Astrocyte of the spinal cord (primary cell): ENCODE measurements around the gene MTRR.

Experiments
- DNase-seq: peaks from one replicate; pipeline ENCODE4 v3.0.0; 2011; ENCODE audit warnings: low read depth, low spot score
- H3K4me3 ChIP-seq: 2 replicates; pipeline ENCODE4 v1.5.1; 2011; ENCODE audit warnings: low read depth, mild to moderate bottlenecking, low read length, moderate library complexity
- CTCF ChIP-seq: IDR thresholded peaks from 2 replicates; pipeline ENCODE4 v1.5.1; 2012; ENCODE audit warnings: low read depth, mild to moderate bottlenecking, low read length, inconsistent platforms
- in situ Hi-C: cut with HindIII; loops from 2 replicates; pipeline ENCODE4 v1.10.0; 2017; ENCODE audit warnings: low sequenced_read_pairs

Gene MTRR

DNA sequence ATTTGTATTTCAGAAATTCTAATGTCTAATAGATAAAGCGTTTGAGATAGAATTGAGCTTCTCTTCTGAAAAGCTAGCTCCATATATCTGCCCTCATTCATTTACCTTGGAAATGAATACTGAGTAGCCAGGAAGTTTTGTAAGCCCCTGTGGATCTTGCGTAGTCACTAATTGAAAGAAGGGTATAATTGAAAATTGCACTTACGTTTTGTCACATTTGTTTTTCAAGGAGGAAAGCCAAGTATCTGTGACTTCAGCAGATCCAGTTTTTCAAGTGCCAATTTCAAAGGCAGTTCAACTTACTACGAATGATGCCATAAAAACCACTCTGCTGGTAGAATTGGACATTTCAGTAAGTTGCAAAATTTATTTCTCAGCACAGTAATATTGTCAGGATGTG, 14.0 kb downstream of the MTRR start:
- no peak for DNase-seq
- no peak for TF ChIP-seq CTCF
- no peak overlapping the region for H3K4me3 ChIP-seq
- in situ Hi-C loops: no loop called here

DNA sequence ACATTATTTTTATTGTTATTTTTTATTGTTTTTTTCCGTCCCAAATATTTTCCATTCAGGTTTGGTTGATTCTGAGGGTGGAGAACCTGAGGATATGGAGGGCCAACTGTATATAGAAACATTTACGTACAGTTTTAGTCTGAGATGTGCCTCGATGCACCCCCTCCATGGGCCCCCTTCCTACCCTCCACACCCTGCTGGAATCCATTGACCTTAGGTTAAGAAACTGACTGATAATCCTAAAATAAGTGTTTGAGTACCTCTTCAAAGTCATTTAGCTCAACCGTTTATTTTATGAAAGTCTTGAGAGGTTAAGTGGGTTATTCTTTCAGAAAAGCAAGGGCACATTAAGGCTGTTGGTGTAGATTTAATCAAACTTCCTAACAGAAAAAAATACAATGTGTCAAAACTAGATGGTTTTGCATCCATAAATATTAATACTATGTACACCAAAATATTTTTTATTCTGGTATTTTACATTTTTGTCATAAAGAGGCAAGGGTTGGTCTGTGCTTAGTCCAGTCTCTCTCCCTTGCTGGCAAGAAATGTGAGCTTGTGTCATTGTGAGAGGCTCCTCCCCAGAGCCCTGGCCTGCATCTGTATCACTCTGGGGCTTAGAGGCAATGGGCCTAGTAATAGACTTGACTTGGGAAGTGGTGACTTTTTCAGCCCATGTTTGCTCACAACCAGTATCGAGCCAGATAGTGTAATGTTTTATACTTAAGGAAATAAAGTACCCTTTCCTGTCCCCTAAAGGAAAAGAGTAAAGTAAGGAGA, 15.7 kb downstream of the MTRR start:
- in situ Hi-C loops: no loop called here
- no peak for DNase-seq
- no peak overlapping the region for H3K4me3 ChIP-seq
- TF ChIP-seq CTCF: no peak

DNA sequence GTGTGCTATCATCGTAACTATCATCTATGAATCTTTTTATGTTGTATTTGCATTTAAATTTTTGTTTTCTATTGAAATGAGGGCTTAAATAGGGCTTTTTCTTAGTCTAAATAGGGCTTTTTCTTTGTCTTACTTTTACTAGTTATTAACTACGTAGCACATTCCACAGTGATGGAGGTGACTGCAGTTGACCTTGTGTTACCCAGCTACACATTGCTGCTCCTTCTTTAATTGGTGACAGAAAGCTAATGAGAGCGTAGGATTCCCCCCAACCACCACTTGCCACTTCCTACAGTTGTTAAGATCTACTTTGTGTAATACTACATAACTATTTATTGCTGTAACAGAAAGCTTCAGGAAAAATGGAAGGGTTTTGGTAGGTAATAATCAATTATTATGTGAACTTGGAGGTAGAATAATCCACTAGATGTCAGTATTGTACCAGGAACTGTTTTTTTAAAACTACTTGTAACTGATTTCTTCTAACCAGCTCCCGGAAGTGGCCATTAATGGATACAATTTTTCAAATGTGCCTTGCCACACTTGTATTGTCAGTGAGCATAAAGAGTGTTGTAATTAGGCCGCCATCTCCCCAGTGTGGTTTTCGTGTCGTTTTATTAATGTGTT, 18.0 kb downstream of the MTRR start:
- TF ChIP-seq CTCF: peak; percentile 39
- no peak overlapping the region for H3K4me3 ChIP-seq
- DNase-seq: peak; percentile 60
- in situ Hi-C loops: no loop called here

DNA sequence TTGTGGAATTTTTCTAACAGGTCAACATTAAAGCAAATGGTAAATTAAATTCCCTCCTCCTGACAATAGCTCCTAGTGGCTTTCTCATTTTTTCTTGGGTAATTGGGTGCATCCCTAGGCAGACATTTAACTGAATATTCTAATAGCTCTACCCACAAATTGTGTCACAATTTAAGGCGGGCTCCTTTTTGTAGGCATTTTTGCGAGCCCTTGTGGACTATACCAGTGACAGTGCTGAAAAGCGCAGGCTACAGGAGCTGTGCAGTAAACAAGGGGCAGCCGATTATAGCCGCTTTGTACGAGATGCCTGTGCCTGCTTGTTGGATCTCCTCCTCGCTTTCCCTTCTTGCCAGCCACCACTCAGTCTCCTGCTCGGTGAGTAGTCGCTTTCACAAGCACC, 20.0 kb downstream of the MTRR start:
- no peak for TF ChIP-seq CTCF
- no peak for DNase-seq
- in situ Hi-C loops: no loop called here
- no peak overlapping the region for H3K4me3 ChIP-seq

DNA sequence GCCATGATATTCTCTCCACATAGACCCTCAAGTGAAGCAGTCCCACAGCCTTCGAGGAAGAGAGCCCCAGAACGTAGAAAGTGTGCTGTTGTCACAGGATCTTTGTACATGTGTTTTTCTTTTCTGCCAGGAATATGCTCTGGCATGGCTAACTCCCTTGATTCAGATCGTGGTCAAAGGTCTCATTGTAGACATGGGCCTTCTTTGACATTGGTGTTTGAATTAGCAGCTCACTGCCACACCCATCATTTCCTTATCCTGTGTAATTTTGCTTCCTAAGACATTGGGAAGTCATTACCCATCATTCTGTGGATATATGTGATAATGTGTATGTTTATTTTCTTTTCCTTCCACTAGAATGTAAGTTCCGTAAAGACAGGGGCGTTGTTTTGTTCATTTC, 25.5 kb downstream of the MTRR start:
- no peak for DNase-seq
- in situ Hi-C loops: no loop called here
- H3K4me3 ChIP-seq: no peak overlapping the region
- no peak for TF ChIP-seq CTCF

DNA sequence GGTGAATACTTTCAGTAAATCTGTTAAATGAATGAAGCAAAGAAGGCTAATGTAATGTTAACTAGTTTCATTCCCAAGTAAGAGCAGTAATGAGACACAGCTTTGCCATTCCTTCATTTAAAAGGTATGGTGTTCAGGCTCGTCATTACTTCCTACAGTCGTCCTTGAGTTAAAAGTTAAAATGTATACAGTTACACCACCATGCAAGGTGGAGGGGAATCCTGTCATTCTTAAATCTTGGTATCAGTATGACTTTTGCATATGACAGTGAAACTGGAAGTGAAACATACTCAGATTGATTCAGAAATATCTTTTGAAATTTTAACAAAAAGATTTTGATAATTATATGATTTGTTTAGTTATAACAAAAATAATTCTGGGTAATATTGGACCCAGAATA, 25.9 kb downstream of the MTRR start:
- no peak for TF ChIP-seq CTCF
- H3K4me3 ChIP-seq: no peak overlapping the region
- DNase-seq: no peak
- in situ Hi-C loops: no loop called here
